HUDEP-2 (cell line): ENCODE results near the gene NDFIP2.
"Not testable (repeated sequence)": the region's sequence is repeated elsewhere in the genome, so short reads cannot be mapped to it uniquely, and the experiment has no call there.

Experiments
- DNase-seq, 76 experiments: peaks; one replicate each; lab custom pipeline; 2025; ENCODE audit not compliant: unreplicated experiment in 76 of 76; lab: John Stamatoyannopoulos, UW

The NDFIP2 gene

GRCh38 chr13:79585033-79585432 is 104.1 kb downstream of the NDFIP2 start:
- DNase-seq, result peak in 14 of 76 experiments; percentile 0 to 49 (median 8)

GRCh38 chr13:79589603-79590393 is 108.8 kb downstream of the NDFIP2 start:
- no peak for DNase-seq

DNA sequence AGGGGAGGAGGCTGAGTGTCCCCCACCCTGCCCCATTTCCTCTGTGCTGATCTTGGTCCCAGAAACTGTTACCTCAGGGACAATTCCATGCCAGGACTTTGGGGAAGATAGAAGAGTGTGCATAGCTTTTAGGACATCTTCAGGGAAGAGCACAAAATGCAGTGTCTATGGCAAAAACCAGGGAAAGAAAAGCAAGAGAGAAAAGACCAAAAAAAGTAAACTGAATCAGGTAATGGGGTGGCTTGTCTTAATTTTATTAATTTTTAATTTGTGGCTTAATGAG is 109.4 kb downstream of the NDFIP2 start:
- no peak for DNase-seq

- no peak for DNase-seq
Measured at GRCh38 chr13:79591493-79591892, 110.5 kb downstream of the NDFIP2 start.

DNA sequence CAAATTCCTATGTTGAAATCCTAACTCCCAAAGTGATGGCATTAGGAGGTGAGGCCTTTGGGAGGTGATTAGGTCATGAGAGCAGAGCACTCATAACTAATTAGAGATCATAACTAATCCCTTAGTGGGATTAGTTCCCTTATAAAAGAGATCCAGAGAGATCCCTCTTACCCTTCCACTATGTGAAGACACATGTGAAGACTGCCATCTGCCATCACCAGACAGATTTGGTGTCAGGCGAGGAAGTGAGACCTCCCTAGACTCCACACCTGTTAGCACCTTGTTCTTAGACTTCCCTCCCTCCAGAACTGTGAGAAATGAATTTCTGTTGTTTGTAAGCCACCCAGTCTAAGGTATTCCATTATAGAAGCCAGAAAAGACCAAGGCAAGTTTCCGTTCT is 112.2 kb downstream of the NDFIP2 start:
- DNase-seq, result no peak

- DNase-seq, result no peak
Measured at GRCh38 chr13:79593641-79594275, 112.8 kb downstream of the NDFIP2 start.

- DNase-seq, result not testable (repeated sequence)
Measured at GRCh38 chr13:79600146-79600545, 119.2 kb downstream of the NDFIP2 start.

- no peak for DNase-seq
Measured at GRCh38 chr13:79602936-79603335, 122.0 kb downstream of the NDFIP2 start.

DNA sequence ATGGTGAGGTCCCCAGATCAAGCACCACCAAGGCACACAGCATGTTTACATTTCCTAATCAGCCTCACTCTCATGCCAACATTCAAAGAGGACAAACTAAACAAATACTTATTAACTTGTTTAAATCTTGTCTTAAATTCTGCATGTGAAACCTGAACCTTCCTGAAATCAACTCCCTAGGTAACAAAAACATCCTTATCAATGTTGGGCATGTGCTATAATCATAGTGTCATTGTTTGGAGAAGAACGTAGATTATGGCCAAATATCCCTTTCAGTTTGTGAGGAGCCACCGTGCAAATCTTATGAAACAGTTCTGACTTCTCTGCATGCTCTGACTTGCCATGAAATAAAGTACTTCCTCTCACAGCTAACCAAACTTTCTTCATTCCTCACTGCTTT is 123.8 kb downstream of the NDFIP2 start:
- no peak for DNase-seq
